MCF 10A (cell line): ENCODE results near the gene TAS2R41. TPM values are rescaled to one million over a fixed set of nuclear protein-coding genes. Genes with fewer than 3 reads are reported as not detected.

Experiments used
- BruUV-seq: library from RNA; stranded (reverse); fragments of 400-500 nt; replicated peaks from 2 replicates; lab custom pipeline; 2021; lab: Mats Ljungman, UMichigan
- CTCF ChIA-PET: fragments of 300-600 bp; sonication (Branson Sonifier 250); formaldehyde crosslinking; extraction: SDS; loops from one replicate; lab custom pipeline; 2021; ENCODE audit warnings: antibody characterized with exemption, inconsistent platforms; lab: Yijun Ruan, JAX
- POLR2A ChIA-PET: fragments of 300-600, 350-650 bp; sonication (Branson Sonifier 250); formaldehyde crosslinking; extraction: SDS; loops from one replicate; lab custom pipeline; 2020; ENCODE audit warnings: antibody characterized with exemption, inconsistent platforms; lab: Yijun Ruan, JAX
- DNase-seq: peaks from one replicate; pipeline ENCODE4 v3.0.0-alpha.2; 2018; ENCODE audit not compliant: unreplicated experiment
- H3K27ac Mint-ChIP-seq: one replicate; pipeline ENCODE4 v1.8.0; 2022; ENCODE audit warnings: mild to moderate bottlenecking, low read depth, mixed read lengths; ENCODE audit not compliant: unreplicated experiment
- H3K27me3 Mint-ChIP-seq: one replicate; pipeline ENCODE4 v1.8.0; 2022; ENCODE audit warnings: mixed read lengths; ENCODE audit not compliant: insufficient read depth, unreplicated experiment
- H3K36me3 Mint-ChIP-seq: one replicate; pipeline ENCODE4 v1.8.0; 2022; ENCODE audit warnings: mild to moderate bottlenecking, moderate library complexity, mixed read lengths; ENCODE audit not compliant: insufficient read depth, unreplicated experiment
- H3K4me1 Mint-ChIP-seq: one replicate; pipeline ENCODE4 v1.8.0; 2022; ENCODE audit warnings: mixed read lengths; ENCODE audit not compliant: insufficient read depth, unreplicated experiment
- H3K4me3 Mint-ChIP-seq: one replicate; pipeline ENCODE4 v1.8.0; 2022; ENCODE audit warnings: mild to moderate bottlenecking, moderate library complexity, mixed read lengths; ENCODE audit not compliant: unreplicated experiment
- H3K9me3 Mint-ChIP-seq: one replicate; pipeline ENCODE4 v1.8.0; 2022; ENCODE audit warnings: mixed read lengths; ENCODE audit not compliant: unreplicated experiment
- intact Hi-C: fragments of 100-400 bp; cut with micrococcal nuclease; formaldehyde crosslinking; loops from 2 replicates; pipeline ENCODE4 v1.14.1; 2022
- total RNA-seq: library from RNA; stranded (reverse); gene quantifications from 2 replicates; pipeline ENCODE4 v1.2.3, GENCODE V29; 2022
- TF ChIP-seq, protein P1 (sequence below): fragments of 200-600 bp; IDR thresholded peaks from one replicate; pipeline ENCODE4 v1.8.0; 2022; ENCODE audit warnings: antibody characterized with exemption, mild to moderate bottlenecking; ENCODE audit not compliant: unreplicated experiment

Gene TAS2R41
- total RNA-seq, 1 experiment from 2014 or later = not detected

DNA sequence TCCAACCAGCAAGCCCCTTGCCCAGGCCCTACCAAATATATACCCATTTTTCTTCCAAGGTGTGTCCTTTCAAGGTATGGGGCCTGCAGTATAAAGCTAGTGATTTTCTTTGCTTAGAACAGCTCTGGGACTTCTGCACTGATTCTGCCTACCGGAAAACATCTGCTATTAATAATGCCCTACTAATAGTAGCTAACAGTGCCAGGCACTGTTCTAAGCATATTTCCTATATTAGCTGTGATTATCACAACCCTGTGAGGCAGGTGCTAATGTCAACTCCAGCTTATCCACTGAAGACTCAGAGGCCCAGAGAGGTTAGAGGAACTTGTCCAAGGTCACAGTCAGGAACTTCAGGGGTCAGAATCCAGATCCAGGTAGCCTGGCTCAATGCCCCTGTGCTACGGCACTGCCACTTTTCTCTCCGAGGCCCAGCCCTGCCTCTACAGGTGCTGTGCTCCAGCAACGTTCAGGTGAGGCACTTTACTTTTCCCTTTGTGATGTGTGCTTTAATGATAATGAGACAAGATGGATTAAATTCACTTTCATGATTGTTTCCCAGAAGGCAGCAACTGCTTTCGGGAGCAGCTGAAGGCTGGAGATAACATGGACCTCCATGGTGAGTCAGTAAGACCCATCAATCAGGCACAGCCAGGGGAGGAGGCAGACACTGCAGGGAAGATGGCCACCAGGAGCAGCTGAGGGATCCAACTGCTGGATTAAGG lies 26.7 kb downstream of the TAS2R41 start:
- H3K27ac Mint-ChIP-seq = no peak overlapping the region
- ChIA-PET CTCF (interaction anchor here (0.6 to 1.7 kb wide), 3 partner anchors 13 to 261 kb away, joined by 3 to 7 read pairs (median 3); no protein-coding TSS in a partner anchor), POLR2A (interaction anchor here (0.7 kb wide), 1 partner anchor 618 kb away, joined by 3 read pairs; no protein-coding TSS in a partner anchor)
- H3K4me3 Mint-ChIP-seq = no peak overlapping the region
- TF ChIP-seq, protein P1, sequence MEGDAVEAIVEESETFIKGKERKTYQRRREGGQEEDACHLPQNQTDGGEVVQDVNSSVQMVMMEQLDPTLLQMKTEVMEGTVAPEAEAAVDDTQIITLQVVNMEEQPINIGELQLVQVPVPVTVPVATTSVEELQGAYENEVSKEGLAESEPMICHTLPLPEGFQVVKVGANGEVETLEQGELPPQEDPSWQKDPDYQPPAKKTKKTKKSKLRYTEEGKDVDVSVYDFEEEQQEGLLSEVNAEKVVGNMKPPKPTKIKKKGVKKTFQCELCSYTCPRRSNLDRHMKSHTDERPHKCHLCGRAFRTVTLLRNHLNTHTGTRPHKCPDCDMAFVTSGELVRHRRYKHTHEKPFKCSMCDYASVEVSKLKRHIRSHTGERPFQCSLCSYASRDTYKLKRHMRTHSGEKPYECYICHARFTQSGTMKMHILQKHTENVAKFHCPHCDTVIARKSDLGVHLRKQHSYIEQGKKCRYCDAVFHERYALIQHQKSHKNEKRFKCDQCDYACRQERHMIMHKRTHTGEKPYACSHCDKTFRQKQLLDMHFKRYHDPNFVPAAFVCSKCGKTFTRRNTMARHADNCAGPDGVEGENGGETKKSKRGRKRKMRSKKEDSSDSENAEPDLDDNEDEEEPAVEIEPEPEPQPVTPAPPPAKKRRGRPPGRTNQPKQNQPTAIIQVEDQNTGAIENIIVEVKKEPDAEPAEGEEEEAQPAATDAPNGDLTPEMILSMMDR = no peak
- peaks cover 7% of the 10 kb centered on the region for H3K9me3 Mint-ChIP-seq
- intact Hi-C loops = no loop called here
- H3K27me3 Mint-ChIP-seq = no peaks in the 10 kb centered on the region
- no peak for DNase-seq
- peaks cover 6% of the 10 kb centered on the region for H3K4me1 Mint-ChIP-seq
- BruUV-seq = no TSS peak
- H3K36me3 Mint-ChIP-seq = no peaks in the 10 kb centered on the region

DNA sequence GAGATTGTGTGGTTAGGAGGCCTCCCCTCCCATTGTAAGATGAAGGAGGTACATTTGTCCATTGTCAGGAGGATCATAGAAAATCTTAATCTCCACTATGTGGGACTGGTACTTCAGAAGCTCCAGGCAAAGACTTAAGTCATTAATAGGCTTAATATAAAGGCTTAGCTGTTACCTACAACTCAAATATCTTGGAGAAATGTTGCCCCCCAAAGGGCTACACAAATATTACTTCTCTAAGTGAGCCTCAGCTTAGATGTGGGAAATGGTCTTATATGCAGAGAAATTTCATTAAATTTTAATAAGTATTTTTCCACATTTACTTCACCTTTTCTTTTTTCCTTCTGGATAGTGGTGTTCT lies 27.2 kb downstream of the TAS2R41 start:
- Mint-ChIP-seq H3K9me3 (peaks cover 7% of the 10 kb centered on the region), H3K4me1 (peaks cover 6% of the 10 kb centered on the region), H3K4me3 (no peak overlapping the region), H3K27ac (no peak overlapping the region), H3K27me3 (no peaks in the 10 kb centered on the region), H3K36me3 (no peaks in the 10 kb centered on the region)
- TF ChIP-seq, protein P1 = no peak
- CTCF ChIA-PET = interaction anchor here (0.6 to 1.7 kb wide), 4 partner anchors 13 to 264 kb away, joined by 3 to 7 read pairs (median 3); no protein-coding TSS in a partner anchor
- POLR2A ChIA-PET = interaction anchor here (0.7 kb wide), 1 partner anchor 618 kb away, joined by 3 read pairs; no protein-coding TSS in a partner anchor
- intact Hi-C loops = no loop called here
- no peak for DNase-seq
- BruUV-seq = no TSS peak

DNA sequence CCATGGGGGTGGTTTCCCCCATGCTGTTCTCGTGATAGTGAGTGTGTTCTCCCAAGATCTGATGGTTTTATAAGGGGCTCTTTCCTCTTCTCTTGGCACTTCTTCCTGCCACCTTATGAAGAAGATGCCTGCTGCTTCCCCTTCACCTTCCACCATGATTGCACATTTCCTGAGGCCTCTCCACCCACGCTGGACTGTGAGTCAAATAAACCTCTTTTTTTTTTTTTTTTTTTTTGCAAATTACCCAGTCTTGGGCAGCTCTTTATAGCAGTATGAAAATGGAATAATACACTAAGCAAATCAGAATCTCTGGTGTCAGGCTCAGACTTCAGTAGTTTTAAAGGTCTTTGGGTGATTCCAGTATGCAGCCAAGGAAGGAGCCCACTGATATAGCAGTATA lies 28.2 kb downstream of the TAS2R41 start:
- no peak overlapping the region for H3K4me3 Mint-ChIP-seq
- BruUV-seq = no TSS peak
- TF ChIP-seq, protein P1 = no peak
- DNase-seq = no peak
- H3K36me3 Mint-ChIP-seq = no peaks in the 10 kb centered on the region
- ChIA-PET POLR2A (no interaction called here), CTCF (interaction anchor here (0.8 to 1.7 kb wide), 3 partner anchors 12 to 265 kb away, joined by 3 to 7 read pairs (median 5); no protein-coding TSS in a partner anchor)
- peaks cover 6% of the 10 kb centered on the region for H3K4me1 Mint-ChIP-seq
- no peak overlapping the region for H3K27ac Mint-ChIP-seq
- no peaks in the 10 kb centered on the region for H3K27me3 Mint-ChIP-seq
- H3K9me3 Mint-ChIP-seq = peaks cover 7% of the 10 kb centered on the region
- intact Hi-C loops = no loop called here

DNA sequence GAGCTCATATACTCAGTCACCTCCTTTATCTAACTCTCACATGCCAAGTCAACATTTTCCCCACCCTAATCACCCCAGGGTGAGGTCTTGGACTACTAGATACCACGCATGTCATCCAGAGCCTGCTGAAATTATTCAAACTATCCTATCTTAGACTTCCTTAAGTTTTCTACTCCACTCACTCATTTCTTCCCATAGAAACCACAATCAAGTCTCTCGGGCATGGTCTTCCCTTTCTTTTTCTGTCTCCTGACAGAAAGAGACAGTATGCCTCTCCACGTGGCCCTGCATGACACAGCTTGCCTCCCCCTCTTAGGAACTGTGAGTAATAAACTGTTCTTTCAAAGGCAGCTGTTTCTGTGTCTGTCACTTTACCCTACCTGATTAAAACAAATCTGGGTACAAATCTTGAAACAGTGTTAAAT lies 29.4 kb downstream of the TAS2R41 start:
- Mint-ChIP-seq H3K27ac (no peak overlapping the region), H3K9me3 (peaks cover 7% of the 10 kb centered on the region), H3K4me3 (no peak overlapping the region), H3K4me1 (peaks cover 6% of the 10 kb centered on the region), H3K36me3 (no peaks in the 10 kb centered on the region), H3K27me3 (no peaks in the 10 kb centered on the region)
- CTCF ChIA-PET = no interaction called here
- TF ChIP-seq, protein P1 = no peak
- POLR2A ChIA-PET = no interaction called here
- intact Hi-C loops = no loop called here
- no TSS peak for BruUV-seq
- DNase-seq = no peak
